ENCODE data around the gene SLC43A3. TPM values are rescaled to one million over a fixed set of nuclear protein-coding genes. Genes with fewer than 3 reads are reported as not detected.

The SLC43A3 gene
- total RNA-seq, 2 experiments from 2014 or later: 6.9 to 7.3 TPM

GRCh38 chr11:57387289-57388030, 39.5 kb downstream of the SLC43A3 start:
- Histone ChIP-seq H3K27ac (ENCODE audit: low read depth in 1 of 2, low read length in 2 of 2) (no peak overlapping the region), H3K4me1 (ENCODE audit: insufficient read depth, low read length) (no peaks in the 10 kb centered on the region), H3K36me3 (ENCODE audit: insufficient read depth, low read length) (no peaks in the 10 kb centered on the region), H3K4me3 (ENCODE audit: low read length) (no peak overlapping the region), H3K27me3 (ENCODE audit: control insufficient read depth in 1 of 2, insufficient read depth in 2 of 2, low read length in 2 of 2) (no peaks in the 10 kb centered on the region), H3K9me3 (ENCODE audit: control insufficient read depth in 1 of 2, insufficient read depth in 1 of 2, low read length in 2 of 2) (no peaks in the 10 kb centered on the region)
- Mint-ChIP-seq H3K4me3 (no peak overlapping the region), H3K27ac (no peak overlapping the region), H3K4me1 (ENCODE audit: low read depth) (no peaks in the 10 kb centered on the region), H3K36me3 (ENCODE audit: low read depth) (no peaks in the 10 kb centered on the region), H3K27me3 (peaks cover 7% of the 10 kb centered on the region), H3K9me3 (no peaks in the 10 kb centered on the region)
- DNase-seq: no peak
- ChIA-PET CTCF (no interaction called here), POLR2A (no interaction called here)
- ATAC-seq (ENCODE audit: poor library complexity): no peak
- TF ChIP-seq CTCF (IDR thresholded peaks at IDR 0.05): no peak
- intact Hi-C loops (cut with DNase I, micrococcal nuclease): no loop called here

GRCh38 chr11:57386178-57386940, 40.6 kb downstream of the SLC43A3 start:
- H3K27me3 ChIP-seq (ENCODE audit: control insufficient read depth in 1 of 2, insufficient read depth in 2 of 2, low read length in 2 of 2): no peaks in the 10 kb centered on the region
- H3K4me3 ChIP-seq (ENCODE audit: low read length): no peak overlapping the region
- Mint-ChIP-seq H3K27me3 (peaks cover 12% of the 10 kb centered on the region), H3K9me3 (no peaks in the 10 kb centered on the region), H3K4me1 (ENCODE audit: low read depth) (no peaks in the 10 kb centered on the region), H3K36me3 (ENCODE audit: low read depth) (no peaks in the 10 kb centered on the region), H3K27ac (no peak overlapping the region), H3K4me3 (no peak overlapping the region)
- H3K4me1 ChIP-seq (ENCODE audit: insufficient read depth, low read length): no peaks in the 10 kb centered on the region
- no peak overlapping the region for H3K27ac ChIP-seq (ENCODE audit: low read depth in 1 of 2, low read length in 2 of 2)
- POLR2A ChIA-PET: no interaction called here
- DNase-seq (no peak), ATAC-seq (ENCODE audit: poor library complexity) (no peak)
- no peaks in the 10 kb centered on the region for H3K36me3 ChIP-seq (ENCODE audit: insufficient read depth, low read length)
- no peaks in the 10 kb centered on the region for H3K9me3 ChIP-seq (ENCODE audit: control insufficient read depth in 1 of 2, insufficient read depth in 1 of 2, low read length in 2 of 2)
- no peak for TF ChIP-seq CTCF (IDR thresholded peaks at IDR 0.05)
- intact Hi-C loops (cut with DNase I, micrococcal nuclease): loop anchor here in 1 of 2 experiments (1.0 kb wide), 1 partner anchor 20 kb away; no protein-coding TSS in a partner anchor
- CTCF ChIA-PET: no interaction called here

GRCh38 chr11:57380975-57381374, 45.9 kb downstream of the SLC43A3 start, which contains the start of gene PRG3:
Gene PRG3 (minus strand): TSS chr11:57381150. CDS start chr11:57380708, 442 bp downstream.
- TF ChIP-seq CTCF (IDR thresholded peaks at IDR 0.05): no peak
- no peak for ATAC-seq (ENCODE audit: poor library complexity)
- DNase-seq: no peak
- CTCF ChIA-PET: no interaction called here
- Histone ChIP-seq H3K27ac (ENCODE audit: low read depth in 1 of 2, low read length in 2 of 2) (no peak within 1 kb of the TSS), H3K4me3 (ENCODE audit: low read length) (no peak within 1 kb of the TSS), H3K9me3 (ENCODE audit: control insufficient read depth in 1 of 2, insufficient read depth in 1 of 2, low read length in 2 of 2) (no peaks in the 10 kb centered on the region), H3K4me1 (ENCODE audit: insufficient read depth, low read length) (no peaks in the 10 kb centered on the region), H3K27me3 (ENCODE audit: control insufficient read depth in 1 of 2, insufficient read depth in 2 of 2, low read length in 2 of 2) (no peaks in the 10 kb centered on the region), H3K36me3 (ENCODE audit: insufficient read depth, low read length) (no peaks in the 10 kb centered on the region)
- peaks cover 33% of the 10 kb centered on the region for H3K27me3 Mint-ChIP-seq
- H3K4me3 Mint-ChIP-seq: no peak within 1 kb of the TSS
- POLR2A ChIA-PET: no interaction called here
- H3K27ac Mint-ChIP-seq: no peak within 1 kb of the TSS
- no peaks in the 10 kb centered on the region for H3K36me3 Mint-ChIP-seq (ENCODE audit: low read depth)
- no peaks in the 10 kb centered on the region for H3K4me1 Mint-ChIP-seq (ENCODE audit: low read depth)
- intact Hi-C loops (cut with DNase I, micrococcal nuclease): no loop called here
- no peaks in the 10 kb centered on the region for H3K9me3 Mint-ChIP-seq

All from CD4-positive, alpha-beta T cell (primary cell).